ENCODE data around the gene MTM1.

DNA sequence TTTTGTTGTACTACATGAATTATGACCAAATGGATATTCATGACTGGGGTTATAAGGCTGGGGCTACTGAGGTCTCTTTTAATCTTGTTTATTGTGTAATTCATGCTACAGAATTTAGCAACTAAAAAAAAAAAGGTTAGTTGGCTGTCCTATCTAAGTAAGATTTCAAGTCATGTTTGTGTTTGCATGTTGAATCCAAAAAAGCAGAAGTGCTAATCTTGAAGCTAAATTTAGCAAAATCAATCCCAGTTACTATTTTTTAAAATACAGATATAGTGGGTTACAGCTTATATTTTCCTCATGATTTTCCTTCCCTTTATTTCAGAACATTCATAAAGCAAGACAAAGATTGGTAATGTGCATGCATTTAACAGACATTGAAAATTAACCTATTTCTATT is 144.2 kb downstream of the MTM1 start:
- TF ChIP-seq CTCF (IDR thresholded peaks at IDR 0.05; ENCODE audit: poor library complexity) (no peak), EZH2 (IDR thresholded peaks at IDR 0.05; ENCODE audit: borderline replicate concordance) (no peak), EZH2phosphoT487 (IDR thresholded peaks at IDR 0.05; ENCODE audit: low read depth, severe bottlenecking, unreplicated experiment) (no peak)

All from hepatocyte (in vitro differentiated cells).